WTC11 (cell line): Measurements from ENCODE around the gene SHC2.

Experiments
- JUN ChIP-seq: sonication (generic); formaldehyde crosslinking; IDR thresholded peaks from 2 replicates; pipeline ENCODE4 v1.8.0; 2023; ENCODE audit warnings: mild to moderate bottlenecking, missing genetic modification reagents
- SOX15 ChIP-seq: fragments of 250-450 bp; sonication (Bioruptor Pico); IDR thresholded peaks from 2 replicates; pipeline ENCODE4 v1.9.0; 2021; ENCODE audit warnings: mild to moderate bottlenecking
- ZNF263 ChIP-seq: sonication (generic); formaldehyde crosslinking; IDR thresholded peaks from 2 replicates; pipeline ENCODE4 v1.8.1; 2022; ENCODE audit warnings: low read depth, mild to moderate bottlenecking, moderate library complexity, missing genetic modification reagents
- TF ChIP-seq, protein P1 (sequence below): sonication (generic); formaldehyde crosslinking; IDR thresholded peaks from 2 replicates; pipeline ENCODE4 v1.8.1; 2023; ENCODE audit warnings: mild to moderate bottlenecking, missing genetic modification reagents, moderate library complexity
- TF ChIP-seq, protein P2 (sequence below): sonication (generic); formaldehyde crosslinking; IDR thresholded peaks from 2 replicates; pipeline ENCODE4 v1.8.1; 2022; ENCODE audit warnings: low read depth, missing genetic modification reagents, borderline replicate concordance
- TF ChIP-seq, protein P3 (sequence below): sonication (generic); formaldehyde crosslinking; IDR thresholded peaks from 2 replicates; pipeline ENCODE4 v1.8.1; 2023; ENCODE audit warnings: mild to moderate bottlenecking, missing genetic modification reagents

GRCh38 chr19:457636-458035 lies 3.2 kb downstream of the SHC2 start:
- TF ChIP-seq ZNF263 (CRISPR knock-in tag), result no peak
- TF ChIP-seq, protein P1, sequence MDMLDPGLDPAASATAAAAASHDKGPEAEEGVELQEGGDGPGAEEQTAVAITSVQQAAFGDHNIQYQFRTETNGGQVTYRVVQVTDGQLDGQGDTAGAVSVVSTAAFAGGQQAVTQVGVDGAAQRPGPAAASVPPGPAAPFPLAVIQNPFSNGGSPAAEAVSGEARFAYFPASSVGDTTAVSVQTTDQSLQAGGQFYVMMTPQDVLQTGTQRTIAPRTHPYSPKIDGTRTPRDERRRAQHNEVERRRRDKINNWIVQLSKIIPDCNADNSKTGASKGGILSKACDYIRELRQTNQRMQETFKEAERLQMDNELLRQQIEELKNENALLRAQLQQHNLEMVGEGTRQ (CRISPR knock-in tag), result no peak
- TF ChIP-seq, protein P2, sequence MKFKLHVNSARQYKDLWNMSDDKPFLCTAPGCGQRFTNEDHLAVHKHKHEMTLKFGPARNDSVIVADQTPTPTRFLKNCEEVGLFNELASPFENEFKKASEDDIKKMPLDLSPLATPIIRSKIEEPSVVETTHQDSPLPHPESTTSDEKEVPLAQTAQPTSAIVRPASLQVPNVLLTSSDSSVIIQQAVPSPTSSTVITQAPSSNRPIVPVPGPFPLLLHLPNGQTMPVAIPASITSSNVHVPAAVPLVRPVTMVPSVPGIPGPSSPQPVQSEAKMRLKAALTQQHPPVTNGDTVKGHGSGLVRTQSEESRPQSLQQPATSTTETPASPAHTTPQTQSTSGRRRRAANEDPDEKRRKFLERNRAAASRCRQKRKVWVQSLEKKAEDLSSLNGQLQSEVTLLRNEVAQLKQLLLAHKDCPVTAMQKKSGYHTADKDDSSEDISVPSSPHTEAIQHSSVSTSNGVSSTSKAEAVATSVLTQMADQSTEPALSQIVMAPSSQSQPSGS, result no peak
- TF ChIP-seq, protein P3, sequence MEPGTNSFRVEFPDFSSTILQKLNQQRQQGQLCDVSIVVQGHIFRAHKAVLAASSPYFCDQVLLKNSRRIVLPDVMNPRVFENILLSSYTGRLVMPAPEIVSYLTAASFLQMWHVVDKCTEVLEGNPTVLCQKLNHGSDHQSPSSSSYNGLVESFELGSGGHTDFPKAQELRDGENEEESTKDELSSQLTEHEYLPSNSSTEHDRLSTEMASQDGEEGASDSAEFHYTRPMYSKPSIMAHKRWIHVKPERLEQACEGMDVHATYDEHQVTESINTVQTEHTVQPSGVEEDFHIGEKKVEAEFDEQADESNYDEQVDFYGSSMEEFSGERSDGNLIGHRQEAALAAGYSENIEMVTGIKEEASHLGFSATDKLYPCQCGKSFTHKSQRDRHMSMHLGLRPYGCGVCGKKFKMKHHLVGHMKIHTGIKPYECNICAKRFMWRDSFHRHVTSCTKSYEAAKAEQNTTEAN, result no peak
- no peak for TF ChIP-seq JUN (CRISPR knock-in tag)
- no peak for TF ChIP-seq SOX15 (CRISPR knock-in tag)
